Gastroesophageal sphincter (tissue), 4 donors: ENCODE results near the gene WBP2. TPM values are rescaled to one million over a fixed set of nuclear protein-coding genes. Genes with fewer than 3 reads are reported as not detected.
A peak's percentile ranks its signal among the peaks of the same experiment; 100 is the strongest.
"Not testable (repeated sequence)": the region's sequence is repeated elsewhere in the genome, so short reads cannot be mapped to it uniquely, and the experiment has no call there.

Experiments used
- ATAC-seq: fragments of 150-250 bp; one replicate; pipeline ENCODE4 v1.9.1; 2016; ENCODE audit warnings: mild to moderate bottlenecking, moderate library complexity
- H3K27ac ChIP-seq, 4 donors: fragments of 200-600 bp; sonication (generic) in 3 of 4; 1 replicate in 3 of 4; 2 replicates in 1 of 4; pipeline ENCODE4 v1.5.1; 2016 to 2019
- H3K27me3 ChIP-seq: fragments of 200-600 bp; sonication (generic); one replicate; pipeline ENCODE4 v1.5.1; 2019
- H3K36me3 ChIP-seq, 2 donors: fragments of 200-600 bp; sonication (generic); one replicate each; pipeline ENCODE4 v1.5.1; 2019; ENCODE audit warnings: control low read depth in 1 of 2
- H3K4me1 ChIP-seq, 3 donors: fragments of 200-600 bp; sonication (generic); 1 replicate in 2 of 3; 2 replicates in 1 of 3; pipeline ENCODE4 v1.5.1; 2016 to 2019; ENCODE audit warnings: control low read depth in 2 of 3
- H3K4me3 ChIP-seq, 2 donors: fragments of 200-600 bp; sonication (generic); one replicate each; pipeline ENCODE4 v1.5.1; 2019; ENCODE audit warnings: mild to moderate bottlenecking in 1 of 2, moderate library complexity in 1 of 2
- H3K9me3 ChIP-seq, 3 donors: fragments of 200-600 bp; sonication (generic); one replicate each; pipeline ENCODE4 v1.5.1; 2017 to 2019; ENCODE audit warnings: control low read depth in 2 of 3
- EP300 ChIP-seq: sonication (generic); formaldehyde crosslinking; IDR thresholded peaks from one replicate; pipeline ENCODE4 v1.6.1; 2017; ENCODE audit warnings: antibody characterized with exemption, mild to moderate bottlenecking
- POLR2A ChIP-seq, 2 donors: fragments of 450-650 bp; IDR thresholded peaks; one replicate each; pipeline ENCODE4 v1.6.1; 2017; ENCODE audit warnings: antibody characterized with exemption in 2 of 2, mild to moderate bottlenecking in 2 of 2, moderate library complexity in 1 of 2
- POLR2AphosphoS5 ChIP-seq: sonication (generic); formaldehyde crosslinking; IDR thresholded peaks from one replicate; pipeline ENCODE4 v1.6.1; 2017; ENCODE audit warnings: antibody characterized with exemption
- WGBS, 2 donors: methylation state at CpG; one replicate each; pipeline ENCODE4 v1.1.5; 2018; ENCODE audit warnings: low coverage in 1 of 2; 5-methylcytosine and 5-hydroxymethylcytosine counted together
- total RNA-seq, 4 donors: library from RNA; depleted of rRNA; stranded (reverse); fragments of >200 nt; gene quantifications; one replicate each; pipeline ENCODE4 v1.1.0, GENCODE V29; 2016
- TF ChIP-seq, protein P1 (sequence below), 4 experiments: fragments of 200-600 bp in 2 of 4; fragments of 450-650 bp in 2 of 4; sonication (generic) in 1 of 4; IDR thresholded peaks; one replicate each; pipeline ENCODE4 v1.5.1; 2017 to 2019; ENCODE audit warnings: antibody characterized with exemption in 4 of 4, mild to moderate bottlenecking in 2 of 4, moderate library complexity in 2 of 4

WBP2 gene
- total RNA-seq, 4 donors from 2014 or later: 50.0 to 83.9 (median 57.6) TPM

- peak; percentile 60 for ATAC-seq
- TF ChIP-seq EP300 (no peak), POLR2A (IDR thresholded peaks at IDR 0.05) (peak in 1 of 2 donors; percentile 35), POLR2AphosphoS5 (peak; percentile 60)
- TF ChIP-seq, protein P1, sequence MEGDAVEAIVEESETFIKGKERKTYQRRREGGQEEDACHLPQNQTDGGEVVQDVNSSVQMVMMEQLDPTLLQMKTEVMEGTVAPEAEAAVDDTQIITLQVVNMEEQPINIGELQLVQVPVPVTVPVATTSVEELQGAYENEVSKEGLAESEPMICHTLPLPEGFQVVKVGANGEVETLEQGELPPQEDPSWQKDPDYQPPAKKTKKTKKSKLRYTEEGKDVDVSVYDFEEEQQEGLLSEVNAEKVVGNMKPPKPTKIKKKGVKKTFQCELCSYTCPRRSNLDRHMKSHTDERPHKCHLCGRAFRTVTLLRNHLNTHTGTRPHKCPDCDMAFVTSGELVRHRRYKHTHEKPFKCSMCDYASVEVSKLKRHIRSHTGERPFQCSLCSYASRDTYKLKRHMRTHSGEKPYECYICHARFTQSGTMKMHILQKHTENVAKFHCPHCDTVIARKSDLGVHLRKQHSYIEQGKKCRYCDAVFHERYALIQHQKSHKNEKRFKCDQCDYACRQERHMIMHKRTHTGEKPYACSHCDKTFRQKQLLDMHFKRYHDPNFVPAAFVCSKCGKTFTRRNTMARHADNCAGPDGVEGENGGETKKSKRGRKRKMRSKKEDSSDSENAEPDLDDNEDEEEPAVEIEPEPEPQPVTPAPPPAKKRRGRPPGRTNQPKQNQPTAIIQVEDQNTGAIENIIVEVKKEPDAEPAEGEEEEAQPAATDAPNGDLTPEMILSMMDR (IDR thresholded peaks at IDR 0.05): no peak
- Histone ChIP-seq H3K27me3 (no peaks in the 10 kb centered on the region), H3K4me3 (peak overlapping the region in 1 of 2 donors; percentile 42), H3K9me3 (no peaks in the 10 kb centered on the region), H3K27ac (peak overlapping the region; percentile 85 to 99 (median 92)), H3K36me3 (peaks cover 0 to 9% of the 10 kb centered on the region in 2 donors), H3K4me1 (peaks cover 3 to 76% (median 37%) of the 10 kb centered on the region in 3 donors)
- WGBS, 2 donors: 6 to 16% methylated on average over 5 to 7 of the region's 23 CpGs
Measured at GRCh38 chr17:75869282-75870141, 14.4 kb upstream of the WBP2 start.

- Histone ChIP-seq H3K4me1 (peaks cover 3 to 76% (median 35%) of the 10 kb centered on the region in 3 donors), H3K27ac (peak overlapping the region; percentile 85 to 99 (median 92))
- not testable (repeated sequence) for H3K36me3 ChIP-seq, H3K27me3 ChIP-seq, H3K4me3 ChIP-seq, ATAC-seq, H3K9me3 ChIP-seq
- WGBS, 2 donors: 61 to 96% methylated on average over 5 to 8 of the region's 12 CpGs
Measured at GRCh38 chr17:75868730-75869281, 13.7 kb upstream of the WBP2 start.

DNA sequence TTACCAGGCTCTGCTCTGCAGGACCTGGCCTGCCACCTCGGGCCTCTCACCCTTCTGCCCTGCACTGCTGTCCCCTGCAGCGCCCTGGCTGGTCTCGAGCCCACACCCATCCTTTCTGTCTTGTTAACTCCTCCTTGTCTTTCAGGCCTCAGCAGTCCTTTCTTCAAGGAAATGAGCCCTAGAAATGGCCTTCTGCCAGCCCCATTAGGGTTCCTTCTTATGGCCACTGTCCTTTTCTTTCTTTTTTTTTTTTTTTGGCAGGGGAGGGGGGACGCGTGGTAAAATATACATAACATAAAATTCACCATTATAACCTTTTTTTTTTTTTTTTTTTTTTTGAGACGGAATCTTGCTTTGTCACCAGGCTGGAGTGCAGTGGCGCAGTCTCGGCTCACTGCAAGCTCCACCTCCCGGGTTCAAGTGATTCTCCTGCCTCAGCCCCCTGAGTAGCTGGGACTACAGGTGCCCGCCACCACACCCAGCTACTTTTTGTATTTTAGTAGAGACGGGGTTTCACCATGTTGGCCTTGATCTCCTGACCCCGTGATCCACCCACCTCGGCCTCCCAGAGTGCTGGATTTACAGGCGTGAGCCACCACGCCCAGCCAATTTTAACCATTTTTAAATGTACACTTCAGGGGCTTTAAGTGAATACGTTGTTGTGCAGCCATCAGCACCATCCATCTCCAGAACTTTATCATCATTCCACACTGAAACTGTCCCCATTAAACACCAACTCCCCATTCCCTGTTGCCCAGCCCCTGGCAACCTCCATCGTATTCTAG, 10.5 kb upstream of the WBP2 start:
- Histone ChIP-seq H3K27ac (peak overlapping the region in 3 of 4 donors; percentile 78 to 84 (median 80)), H3K4me1 (peaks cover 0 to 63% (median 35%) of the 10 kb centered on the region in 3 donors)
- WGBS, 2 donors: 73 to 74% methylated on average over 6 to 11 of the region's 17 CpGs
- H3K4me3 ChIP-seq, H3K27me3 ChIP-seq, H3K36me3 ChIP-seq, H3K9me3 ChIP-seq, ATAC-seq: not testable (repeated sequence)

DNA sequence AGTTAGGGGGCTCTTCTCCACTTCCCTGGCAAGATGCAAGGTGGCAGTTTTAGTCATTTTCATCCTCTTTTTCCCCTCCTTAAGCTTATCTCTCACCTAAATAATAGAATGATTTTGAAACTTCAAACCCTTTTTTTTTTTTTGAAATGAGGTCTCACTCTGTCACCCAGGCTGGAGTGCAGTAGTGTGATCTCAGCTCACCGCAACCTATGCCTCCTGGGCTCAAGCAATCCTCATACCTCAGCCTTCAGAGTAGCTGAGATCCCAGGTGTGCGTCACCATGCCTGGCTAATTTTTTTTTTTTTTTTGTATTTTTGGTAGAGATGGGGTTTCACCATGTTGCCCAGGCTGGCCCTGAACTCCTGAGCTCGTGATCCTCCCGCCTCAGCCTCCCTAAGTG, 9.8 kb upstream of the WBP2 start:
- WGBS, 2 donors: 74 to 90% methylated on average over 1 to 4 of the region's 4 CpGs
- not testable (repeated sequence) for H3K9me3 ChIP-seq, H3K4me3 ChIP-seq, ATAC-seq, H3K27me3 ChIP-seq, H3K36me3 ChIP-seq
- Histone ChIP-seq H3K4me1 (peaks cover 0 to 56% (median 35%) of the 10 kb centered on the region in 3 donors), H3K27ac (peak overlapping the region; percentile 52 to 84 (median 79))

GRCh38 chr17:75864448-75864871, 9.3 kb upstream of the WBP2 start:
- peaks cover 0 to 52% (median 35%) of the 10 kb centered on the region in 3 donors for H3K4me1 ChIP-seq
- ATAC-seq: peak; percentile 89

DNA sequence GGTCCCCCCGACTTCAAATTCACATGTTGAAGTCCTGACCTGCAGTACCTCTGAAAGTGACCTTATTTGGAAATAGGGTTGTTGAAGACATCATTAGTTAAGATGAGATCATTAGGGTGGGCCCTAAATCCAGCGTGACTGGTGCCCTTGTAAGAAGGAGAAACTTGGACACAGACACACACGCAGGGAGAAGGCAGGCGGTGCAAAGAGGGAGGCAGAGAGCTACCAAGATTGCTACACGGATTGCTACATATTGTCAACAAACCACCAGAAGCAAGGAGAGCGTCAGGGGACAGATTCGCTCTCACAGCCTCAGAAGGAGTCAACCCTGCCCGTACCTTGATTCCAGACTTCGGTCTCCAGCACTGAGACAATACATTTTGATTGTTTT, 6.8 kb upstream of the WBP2 start:
- Histone ChIP-seq H3K27ac (peak overlapping the region; percentile 26 to 85 (median 82)), H3K9me3 (no peaks in the 10 kb centered on the region), H3K27me3 (no peaks in the 10 kb centered on the region), H3K4me3 (no peak overlapping the region), H3K36me3 (no peaks in the 10 kb centered on the region), H3K4me1 (peaks cover 0 to 36% (median 30%) of the 10 kb centered on the region in 3 donors)
- ATAC-seq: peak; percentile 79
- 36 to 60% methylated on average over 9 of the region's 9 CpGs for WGBS, 2 donors
- TF ChIP-seq, protein P1 (IDR thresholded peaks at IDR 0.05): no peak
- peak; percentile 55 for TF ChIP-seq POLR2AphosphoS5
- TF ChIP-seq POLR2A (IDR thresholded peaks at IDR 0.05): peak in 1 of 2 donors; percentile 21
- TF ChIP-seq EP300: no peak

More at GRCh38 chr17:75864448-75864871, 9.3 kb upstream of the WBP2 start:
- WGBS, 2 donors: 7% methylated on average over 2 to 4 of the region's 8 CpGs
- TF ChIP-seq EP300 (no peak), POLR2A (IDR thresholded peaks at IDR 0.05) (no peak), POLR2AphosphoS5 (peak; percentile 71)
- TF ChIP-seq, protein P1 (IDR thresholded peaks at IDR 0.05): peak in 1 of 4 experiments; percentile 7
- Histone ChIP-seq H3K4me3 (no peak overlapping the region), H3K36me3 (no peaks in the 10 kb centered on the region), H3K27me3 (no peaks in the 10 kb centered on the region), H3K27ac (peak overlapping the region; percentile 52 to 84 (median 79)), H3K9me3 (no peaks in the 10 kb centered on the region)

GRCh38 chr17:75859358-75859757, 4.2 kb upstream of the WBP2 start:
- not testable (repeated sequence) for H3K27me3 ChIP-seq, H3K4me3 ChIP-seq, H3K9me3 ChIP-seq, ATAC-seq, H3K36me3 ChIP-seq
- 84 to 97% methylated on average over 5 to 10 of the region's 10 CpGs for WGBS, 2 donors
- Histone ChIP-seq H3K4me1 (peaks cover 0 to 35% (median 19%) of the 10 kb centered on the region in 3 donors), H3K27ac (peak overlapping the region in 3 of 4 donors; percentile 25 to 64 (median 51))
